SK-N-MC (cell line): ENCODE measurements around the gene GRM2.

Experiments used
- DNase-seq: peaks from one replicate; pipeline ENCODE4 v3.0.0-alpha.2; 2011; ENCODE audit warnings: low read depth, low spot score
- H3K27ac ChIP-seq: fragments of 200-600 bp; sonication (generic); 2 replicates; pipeline ENCODE4 v1.5.1; 2016; ENCODE audit warnings: mixed run types
- H3K36me3 ChIP-seq: fragments of 200-600 bp; sonication (generic); 2 replicates; pipeline ENCODE4 v1.6.1; 2017; ENCODE audit warnings: antibody characterized with exemption, low read length, mixed read lengths; ENCODE audit not compliant: insufficient read depth
- H3K4me3 ChIP-seq: fragments of 200-600 bp; sonication (generic); 2 replicates; pipeline ENCODE4 v1.5.1; 2016
- H3K9ac ChIP-seq: fragments of 200-600 bp; sonication (generic); 2 replicates; pipeline ENCODE4 v1.8.0; 2017; ENCODE audit warnings: mixed run types, mixed read lengths; ENCODE audit not compliant: insufficient read length
- H3K9me3 ChIP-seq: fragments of 200-600 bp; sonication (generic); 2 replicates; pipeline ENCODE4 v1.6.1; 2017; ENCODE audit warnings: low read depth, mild to moderate bottlenecking, antibody characterized with exemption, low read length, moderate library complexity, mixed read lengths
- EZH2 ChIP-seq: fragments of 200-600 bp; sonication (generic); IDR thresholded peaks from one replicate; pipeline ENCODE4 v1.6.1; 2017; ENCODE audit warnings: antibody characterized with exemption
- FOXP2 ChIP-seq: optimal IDR thresholded peaks from 2 replicates; pipeline ENCODE3; 2011; ENCODE audit warnings: mild to moderate bottlenecking, moderate library complexity; ENCODE audit not compliant: insufficient read depth; ENCODE audit errors: extremely low read length, control extremely low read depth
- POLR2AphosphoS5 ChIP-seq: IDR thresholded peaks from 2 replicates; pipeline ENCODE4 v1.6.1; 2012; ENCODE audit warnings: mild to moderate bottlenecking, low read depth, low read length, borderline replicate concordance

GRM2 gene

GRCh38 chr3:51706788-51707731 is at the start of gene GRM2:
Gene GRM2, plus strand, starts transcription at chr3:51707068. Its CDS starts 1,916 bp downstream, at chr3:51708984.
- H3K4me3 ChIP-seq = peak within 1 kb of the TSS; percentile 68

GRCh38 chr3:51657234-51657633 is 49.6 kb upstream of the GRM2 start:
- H3K27ac ChIP-seq = no peak overlapping the region
- no peak overlapping the region for H3K9ac ChIP-seq
- no peak for DNase-seq
- H3K4me3 ChIP-seq = no peak overlapping the region
- H3K36me3 ChIP-seq = no peaks in the 10 kb centered on the region; the same call in 1 of the 2 replicates
- H3K9me3 ChIP-seq = no peaks in the 10 kb centered on the region
- TF ChIP-seq POLR2AphosphoS5 (no peak), FOXP2 (no peak), EZH2 (no peak)

More at GRCh38 chr3:51706788-51707731, at the start of gene GRM2:
- Histone ChIP-seq H3K27ac (no peak within 1 kb of the TSS), H3K36me3 (no peaks in the 10 kb centered on the region), H3K9me3 (no peaks in the 10 kb centered on the region), H3K9ac (no peak within 1 kb of the TSS)
- TF ChIP-seq EZH2 (no peak), FOXP2 (no peak), POLR2AphosphoS5 (peak; percentile 56; the same call in 1 of the 2 replicates)
- no peak for DNase-seq

DNA sequence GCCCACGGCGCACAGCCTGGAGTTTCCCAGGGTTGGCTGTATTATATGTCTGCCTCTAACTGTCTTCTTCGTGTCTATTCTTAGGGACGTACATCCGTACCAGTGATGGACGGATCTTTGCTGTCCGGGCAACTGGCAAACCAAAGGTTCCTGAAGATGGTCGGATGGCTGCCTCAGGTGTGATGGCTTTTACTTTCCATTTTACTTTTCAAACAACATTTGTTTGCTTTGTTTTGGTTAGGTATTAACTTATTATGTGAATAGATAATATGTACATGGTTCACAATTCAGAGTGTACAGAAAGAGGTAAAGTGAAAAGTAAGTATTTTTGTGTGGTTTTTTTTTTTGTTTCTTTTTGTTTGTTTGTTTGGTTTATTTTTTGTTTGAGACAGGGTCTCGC is 46.9 kb upstream of the GRM2 start:
- Histone ChIP-seq H3K9me3 (no peaks in the 10 kb centered on the region), H3K36me3 (peaks cover 4% of the 10 kb centered on the region; the same call in 1 of the 2 replicates), H3K4me3 (no peak overlapping the region), H3K27ac (no peak overlapping the region), H3K9ac (no peak overlapping the region)
- DNase-seq = no peak
- no peak for TF ChIP-seq POLR2AphosphoS5

DNA sequence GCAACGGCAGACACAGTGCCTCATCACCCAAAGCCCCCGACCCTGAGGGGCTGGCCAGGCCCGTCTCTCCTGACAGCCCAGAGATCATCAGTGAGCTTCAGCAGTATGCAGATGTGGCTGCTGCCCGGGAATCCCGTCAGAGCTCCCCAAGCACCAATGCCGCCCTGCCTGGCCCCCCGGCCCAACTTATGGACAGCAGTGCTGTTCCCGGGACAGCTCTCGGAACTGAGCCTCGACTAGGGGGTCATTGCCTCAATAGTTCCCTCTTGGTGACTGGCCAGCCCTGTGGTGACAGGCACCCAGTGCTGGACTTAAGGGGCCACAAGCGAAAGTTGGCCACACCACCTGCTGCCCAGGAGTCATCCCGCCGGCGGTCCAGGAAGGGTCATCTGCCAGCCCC is 44.4 kb upstream of the GRM2 start:
- Histone ChIP-seq H3K4me3 (no peak overlapping the region), H3K27ac (no peak overlapping the region), H3K9me3 (no peaks in the 10 kb centered on the region), H3K9ac (no peak overlapping the region), H3K36me3 (peaks cover 4% of the 10 kb centered on the region; the same call in 1 of the 2 replicates)
- TF ChIP-seq EZH2 = no peak
- no peak for TF ChIP-seq POLR2AphosphoS5
- TF ChIP-seq FOXP2 = no peak
- no peak for DNase-seq

DNA sequence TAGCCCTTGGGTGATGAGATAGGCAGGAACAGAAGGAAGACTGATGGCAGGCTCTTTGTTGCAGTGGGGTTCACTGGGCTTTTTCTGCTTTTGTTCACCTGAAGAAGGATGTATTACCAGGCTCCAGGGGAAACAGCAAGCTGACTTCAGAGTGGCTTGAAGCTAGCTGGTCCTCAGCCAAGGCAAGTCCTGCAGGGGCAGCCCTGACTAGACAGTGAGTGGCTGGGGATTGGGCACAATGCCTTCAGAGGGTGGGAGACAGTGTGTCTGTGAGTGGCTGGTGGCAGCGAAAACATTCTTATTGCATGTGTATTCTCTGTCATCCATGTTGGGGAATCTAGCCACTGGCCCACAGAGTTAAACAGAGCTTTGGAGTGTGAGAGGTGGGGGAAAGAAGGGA is 38.1 kb upstream of the GRM2 start:
- DNase-seq = no peak
- no peak overlapping the region for H3K9ac ChIP-seq
- no peaks in the 10 kb centered on the region for H3K9me3 ChIP-seq
- H3K27ac ChIP-seq = no peak overlapping the region
- TF ChIP-seq POLR2AphosphoS5 = no peak
- TF ChIP-seq EZH2 = no peak
- TF ChIP-seq FOXP2 = no peak
- H3K36me3 ChIP-seq = no peaks in the 10 kb centered on the region
- no peak overlapping the region for H3K4me3 ChIP-seq

GRCh38 chr3:51669241-51670052 is 37.4 kb upstream of the GRM2 start:
- H3K4me3 ChIP-seq = no peak overlapping the region
- no peak overlapping the region for H3K9ac ChIP-seq
- no peaks in the 10 kb centered on the region for H3K36me3 ChIP-seq
- H3K9me3 ChIP-seq = no peaks in the 10 kb centered on the region
- H3K27ac ChIP-seq = no peak overlapping the region
- DNase-seq = no peak
- no peak for TF ChIP-seq FOXP2
- TF ChIP-seq POLR2AphosphoS5 = no peak
- no peak for TF ChIP-seq EZH2

- H3K9ac ChIP-seq = no peak overlapping the region
- no peak for TF ChIP-seq EZH2
- no peak for TF ChIP-seq POLR2AphosphoS5
- TF ChIP-seq FOXP2 = no peak
- DNase-seq = no peak
- peak overlapping the region; percentile 82 for H3K4me3 ChIP-seq
- no peaks in the 10 kb centered on the region for H3K36me3 ChIP-seq
- H3K9me3 ChIP-seq = no peaks in the 10 kb centered on the region
- no peak overlapping the region for H3K27ac ChIP-seq
Measured at GRCh38 chr3:51670053-51670822, 36.6 kb upstream of the GRM2 start.
